ENCODE data around the gene TMEM232. TPM values are rescaled to one million over a fixed set of nuclear protein-coding genes. Genes with fewer than 3 reads are reported as not detected.

The TMEM232 gene
- total and polyA plus RNA-seq, 2 experiments from 2014 or later: 1.3 to 1.9 TPM

Small RNA genes within 50 kb of the gene (microRNA-seq; reads per million reads assigned to microRNA genes)
- gene MIR548F3: not detected

Small RNA genes within 50 kb of the gene (small RNA-seq; reads per million reads assigned to genes)
- gene MIR548F3 (ENCODE audit: low replicate concordance) (not detected), gene RF00432 (ENCODE audit: low replicate concordance) (not detected)

Other genes starting within 250 kb of the TMEM232 start
- gene SLC25A46, start 12.3 kb upstream of the TMEM232 start, total RNA-seq (2014; rRNA removed; shearing (Covaris generic)): 30.3 and 33.1 TPM in 2 replicates
- gene SLC25A46, start 12.3 kb upstream of the TMEM232 start, polyA plus RNA-seq (2016; fragmentation: Nextera tagmentation; extraction: Ambion mirVana): 12.5 and 14.1 TPM in 2 replicates